HG03060 (cell line): Measurements from ENCODE around the gene LOX.

ENCODE experiments used
- ATAC-seq: cut with Tn5 transposase; IDR thresholded peaks from one replicate; pipeline ENCODE4 v1.9.1; 2021; ENCODE audit warnings: low read depth, moderate number of reproducible peaks; ENCODE audit not compliant: unreplicated experiment

Gene LOX

GRCh38 chr5:122078116-122079110 is at the start of gene LOX:
LOX (minus strand) TSS chr5:122078259; CDS start chr5:122077985, 274 bp downstream.
- ATAC-seq, result no peak

GRCh38 chr5:122126756-122127321 is 48.8 kb upstream of the LOX start:
- ATAC-seq, result no peak

GRCh38 chr5:122126177-122126755 is 48.2 kb upstream of the LOX start:
- ATAC-seq, result no peak

- no peak for ATAC-seq
These were observed 46.7 kb upstream of the LOX start for GRCh38 chr5:122124766-122125165.

GRCh38 chr5:122121479-122122465 is 43.7 kb upstream of the LOX start:
- ATAC-seq, result no peak

- no peak for ATAC-seq
These were observed 42.9 kb upstream of the LOX start for GRCh38 chr5:122120957-122121356.

- ATAC-seq, result no peak
These were observed 42.4 kb upstream of the LOX start for GRCh38 chr5:122120493-122120892.

- ATAC-seq, result no peak
These were observed 41.1 kb upstream of the LOX start for GRCh38 chr5:122119205-122119604.

GRCh38 chr5:122118356-122118948 is 40.4 kb upstream of the LOX start:
- ATAC-seq, result no peak

- ATAC-seq, result no peak
These were observed 36.4 kb upstream of the LOX start for GRCh38 chr5:122114501-122114900.

- ATAC-seq, result no peak
These were observed 34.9 kb upstream of the LOX start for GRCh38 chr5:122112733-122113558.

GRCh38 chr5:122112063-122112462 is 34.0 kb upstream of the LOX start:
- no peak for ATAC-seq

- no peak for ATAC-seq
These were observed 33.4 kb upstream of the LOX start for GRCh38 chr5:122111460-122111859.

GRCh38 chr5:122110987-122111386 is 32.9 kb upstream of the LOX start:
- ATAC-seq, result no peak

GRCh38 chr5:122107016-122107415 is 29.0 kb upstream of the LOX start:
- no peak for ATAC-seq

- ATAC-seq, result no peak
These were observed 27.9 kb upstream of the LOX start for GRCh38 chr5:122105909-122106308.

GRCh38 chr5:122102825-122103224 is 24.8 kb upstream of the LOX start:
- no peak for ATAC-seq

- peak; percentile 64 for ATAC-seq
These were observed 23.7 kb upstream of the LOX start for GRCh38 chr5:122101636-122102285.
